Hepatocyte (in vitro differentiated cells): ENCODE results near the gene KLF13. TPM values are rescaled to one million over a fixed set of nuclear protein-coding genes. Genes with fewer than 3 reads are reported as not detected.

ENCODE experiments used
- DNase-seq: peaks from one replicate; pipeline ENCODE4 v3.0.0-alpha.2; 2016; ENCODE audit warnings: low spot score
- H2AFZ ChIP-seq: fragments of 200-600 bp; sonication (generic); 2 replicates; pipeline ENCODE4 v1.6.0; 2016; ENCODE audit warnings: antibody characterized with exemption, mild to moderate bottlenecking
- H3K27ac ChIP-seq: fragments of 200-600 bp; sonication (generic); 2 replicates; pipeline ENCODE4 v1.5.1; 2016; ENCODE audit warnings: mild to moderate bottlenecking
- H3K27me3 ChIP-seq: fragments of 200-600 bp; sonication (generic); 2 replicates; pipeline ENCODE4 v1.6.1; 2016
- H3K36me3 ChIP-seq: fragments of 200-600 bp; sonication (generic); replicated peaks from 2 replicates; pipeline ENCODE4 v1.5.1; 2016; ENCODE audit warnings: low read depth; ENCODE audit not compliant: insufficient read depth
- H3K4me1 ChIP-seq: fragments of 200-600 bp; sonication (generic); 2 replicates; pipeline ENCODE4 v1.5.1; 2016; ENCODE audit warnings: mild to moderate bottlenecking, moderate library complexity; ENCODE audit not compliant: insufficient read depth
- H3K4me2 ChIP-seq: fragments of 200-600 bp; sonication (generic); 2 replicates; pipeline ENCODE4 v1.6.0; 2016
- H3K4me3 ChIP-seq: fragments of 200-600 bp; sonication (generic); 2 replicates; pipeline ENCODE4 v1.5.1; 2016; ENCODE audit warnings: mild to moderate bottlenecking
- H3K79me2 ChIP-seq: fragments of 200-600 bp; sonication (generic); 2 replicates; pipeline ENCODE4 v1.6.0; 2017; ENCODE audit warnings: mild to moderate bottlenecking
- H3K9me2 ChIP-seq: fragments of 200-600 bp; sonication (generic); replicated peaks from 2 replicates; pipeline ENCODE4 v1.6.0; 2017; ENCODE audit warnings: mild to moderate bottlenecking; ENCODE audit not compliant: insufficient read depth
- H3K9me3 ChIP-seq: fragments of 200-600 bp; sonication (generic); 2 replicates; pipeline ENCODE4 v1.5.1; 2016; ENCODE audit warnings: low read depth, mild to moderate bottlenecking
- H4K20me1 ChIP-seq: fragments of 200-600 bp; sonication (generic); 2 replicates; pipeline ENCODE4 v1.6.0; 2016; ENCODE audit warnings: mild to moderate bottlenecking; ENCODE audit not compliant: insufficient read depth, poor library complexity, severe bottlenecking
- EZH2 ChIP-seq: fragments of 200-600 bp; sonication (generic); IDR thresholded peaks from 2 replicates; pipeline ENCODE4 v1.6.1; 2016; ENCODE audit warnings: antibody characterized with exemption, mild to moderate bottlenecking, borderline replicate concordance
- EZH2phosphoT487 ChIP-seq: fragments of 200-600 bp; sonication (generic); IDR thresholded peaks from one replicate; pipeline ENCODE4 v1.6.1; 2018; ENCODE audit warnings: antibody characterized with exemption, mild to moderate bottlenecking, low read depth, moderate library complexity; ENCODE audit not compliant: unreplicated experiment, severe bottlenecking
- WGBS: methylation state at CpG from one replicate; pipeline ENCODE4 v1.1.6; 2016; ENCODE audit warnings: low lambda C conversion rate; ENCODE audit errors: missing lambda C conversion rate; 5-methylcytosine and 5-hydroxymethylcytosine counted together
- polyA plus RNA-seq: library from polyadenylated mRNA; unstranded; fragments of >200 nt; fragmentation: Nextera tagmentation; extraction: Ambion mirVana; gene quantifications from 2 replicates; pipeline ENCODE4 v1.2.1, GENCODE V29; 2016
- total RNA-seq: library from RNA; depleted of rRNA; stranded (reverse); fragments of >200 nt; gene quantifications from 2 replicates; pipeline ENCODE4 v1.2.3, GENCODE V29; 2014
- TF ChIP-seq, protein P1 (sequence below): fragments of 200-600 bp; sonication (generic); IDR thresholded peaks from 2 replicates; pipeline ENCODE4 v1.5.1; 2016; ENCODE audit warnings: antibody characterized with exemption, mild to moderate bottlenecking; ENCODE audit not compliant: poor library complexity

Gene KLF13
- total and polyA plus RNA-seq, 2 experiments from 2014 or later, result 32.7 to 51.2 TPM

DNA sequence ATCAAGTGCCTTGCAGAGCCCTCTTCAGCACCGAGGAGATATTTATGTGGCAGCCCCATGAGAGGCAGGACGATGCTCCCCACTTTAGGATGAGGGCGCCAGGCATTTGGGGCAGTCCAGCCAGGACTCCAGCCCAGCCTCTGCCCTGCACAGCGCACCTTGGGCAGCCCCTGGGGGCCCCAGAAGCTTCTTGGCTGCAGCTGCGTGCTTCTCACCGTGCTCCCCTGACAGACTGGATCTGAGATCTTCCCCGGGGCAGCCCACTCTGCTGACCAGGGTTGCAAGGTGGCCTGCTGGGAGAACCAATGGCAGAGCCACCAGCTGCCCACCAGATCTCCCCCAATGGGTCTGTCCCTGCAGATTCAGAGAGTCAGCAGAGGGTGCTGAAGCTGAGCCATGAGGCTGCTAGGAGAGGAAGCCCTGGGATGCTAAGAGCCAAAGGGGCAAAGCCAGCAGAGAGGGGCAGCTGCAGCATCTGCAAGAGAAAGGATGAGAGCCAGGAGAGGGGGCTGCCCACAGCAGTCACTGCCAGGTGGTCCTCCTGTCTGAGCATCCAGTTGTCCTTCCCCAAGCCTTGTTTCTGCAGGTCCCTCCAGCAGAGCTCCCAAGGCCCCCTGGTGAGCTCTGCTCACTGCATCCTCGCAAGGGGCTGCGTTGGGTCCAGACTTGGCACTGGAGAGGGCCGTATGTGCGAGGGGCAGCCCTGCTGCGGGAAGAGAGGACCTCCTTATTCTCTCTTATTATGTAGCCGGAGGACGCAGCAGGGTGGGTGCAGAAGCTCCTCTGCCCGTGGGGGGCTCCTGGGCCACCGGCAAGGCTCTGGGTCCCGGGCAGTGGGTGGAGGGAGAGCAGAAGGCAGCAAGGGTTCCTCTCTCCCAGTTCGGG lies 14.7 kb upstream of the KLF13 start:
- Histone ChIP-seq H3K27me3 (peaks cover 12% of the 10 kb centered on the region), H3K79me2 (no peaks in the 10 kb centered on the region), H4K20me1 (no peaks in the 10 kb centered on the region), H3K9me2 (no peaks in the 10 kb centered on the region), H2AFZ (no peak overlapping the region), H3K36me3 (no peaks in the 10 kb centered on the region), H3K4me2 (no peak overlapping the region), H3K9me3 (no peaks in the 10 kb centered on the region), H3K4me1 (no peaks in the 10 kb centered on the region), H3K4me3 (no peak overlapping the region), H3K27ac (no peak overlapping the region)
- TF ChIP-seq EZH2phosphoT487 (no peak), EZH2 (no peak)
- TF ChIP-seq, protein P1, sequence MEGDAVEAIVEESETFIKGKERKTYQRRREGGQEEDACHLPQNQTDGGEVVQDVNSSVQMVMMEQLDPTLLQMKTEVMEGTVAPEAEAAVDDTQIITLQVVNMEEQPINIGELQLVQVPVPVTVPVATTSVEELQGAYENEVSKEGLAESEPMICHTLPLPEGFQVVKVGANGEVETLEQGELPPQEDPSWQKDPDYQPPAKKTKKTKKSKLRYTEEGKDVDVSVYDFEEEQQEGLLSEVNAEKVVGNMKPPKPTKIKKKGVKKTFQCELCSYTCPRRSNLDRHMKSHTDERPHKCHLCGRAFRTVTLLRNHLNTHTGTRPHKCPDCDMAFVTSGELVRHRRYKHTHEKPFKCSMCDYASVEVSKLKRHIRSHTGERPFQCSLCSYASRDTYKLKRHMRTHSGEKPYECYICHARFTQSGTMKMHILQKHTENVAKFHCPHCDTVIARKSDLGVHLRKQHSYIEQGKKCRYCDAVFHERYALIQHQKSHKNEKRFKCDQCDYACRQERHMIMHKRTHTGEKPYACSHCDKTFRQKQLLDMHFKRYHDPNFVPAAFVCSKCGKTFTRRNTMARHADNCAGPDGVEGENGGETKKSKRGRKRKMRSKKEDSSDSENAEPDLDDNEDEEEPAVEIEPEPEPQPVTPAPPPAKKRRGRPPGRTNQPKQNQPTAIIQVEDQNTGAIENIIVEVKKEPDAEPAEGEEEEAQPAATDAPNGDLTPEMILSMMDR, result no peak
- WGBS, result 93% methylated on average over 18 of the region's 18 CpGs
- DNase-seq, result no peak

DNA sequence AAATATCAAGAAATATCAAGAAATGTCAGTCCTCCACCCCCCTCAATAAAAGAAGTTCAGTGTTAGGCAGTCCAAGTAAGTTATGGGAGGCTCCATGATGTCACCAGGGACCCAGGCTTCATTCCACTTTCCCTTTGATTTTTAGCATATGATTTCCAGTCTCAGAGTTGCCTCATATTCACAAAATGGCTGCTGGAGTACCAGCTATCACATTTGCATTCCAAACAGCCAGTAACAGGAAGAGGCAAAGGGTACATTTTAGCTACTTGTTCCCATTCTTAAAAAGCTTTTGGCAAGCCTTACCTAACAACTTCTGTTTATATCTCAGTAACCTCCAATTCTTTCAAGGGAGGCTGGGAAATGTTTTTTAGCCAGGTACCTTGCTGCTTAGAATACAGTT lies 13.4 kb upstream of the KLF13 start:
- Histone ChIP-seq H3K4me1 (no peaks in the 10 kb centered on the region), H3K36me3 (no peaks in the 10 kb centered on the region), H4K20me1 (no peaks in the 10 kb centered on the region), H3K9me2 (no peaks in the 10 kb centered on the region), H3K4me2 (no peak overlapping the region), H3K27me3 (no peaks in the 10 kb centered on the region), H3K27ac (no peak overlapping the region), H3K79me2 (no peaks in the 10 kb centered on the region), H2AFZ (no peak overlapping the region), H3K9me3 (no peaks in the 10 kb centered on the region), H3K4me3 (no peak overlapping the region)
- TF ChIP-seq, protein P1, result no peak
- TF ChIP-seq EZH2, result no peak
- no peak for TF ChIP-seq EZH2phosphoT487
- DNase-seq, result no peak

DNA sequence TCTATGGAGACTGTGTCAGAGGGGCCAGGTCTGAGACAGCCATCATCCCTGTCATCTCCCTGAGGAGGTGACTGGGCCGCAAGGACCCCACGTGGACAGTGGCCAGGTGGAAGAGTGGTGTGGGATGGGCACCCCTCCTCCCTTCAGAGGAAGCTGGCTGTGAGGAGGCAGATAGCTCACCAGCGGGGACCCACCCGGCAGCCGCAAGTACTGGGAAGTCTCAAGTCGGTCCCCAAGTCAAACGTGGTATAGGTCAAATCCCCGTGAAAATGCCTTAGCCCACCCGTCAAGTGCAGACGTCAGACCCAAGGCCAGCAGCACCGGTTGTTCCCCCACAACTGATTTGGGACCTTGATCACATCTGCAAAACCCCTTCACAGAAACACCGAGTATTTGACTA lies 12.3 kb upstream of the KLF13 start:
- Histone ChIP-seq H3K27me3 (no peaks in the 10 kb centered on the region), H3K4me2 (no peak overlapping the region), H3K9me3 (no peaks in the 10 kb centered on the region), H4K20me1 (no peaks in the 10 kb centered on the region), H3K79me2 (no peaks in the 10 kb centered on the region), H3K9me2 (no peaks in the 10 kb centered on the region), H2AFZ (no peak overlapping the region), H3K27ac (no peak overlapping the region), H3K4me3 (no peak overlapping the region), H3K36me3 (no peaks in the 10 kb centered on the region), H3K4me1 (no peaks in the 10 kb centered on the region)
- 90% methylated on average over 12 of the region's 12 CpGs for WGBS
- TF ChIP-seq EZH2phosphoT487, result no peak
- no peak for TF ChIP-seq EZH2
- TF ChIP-seq, protein P1, result no peak
- DNase-seq, result no peak
